K562 (cell line): ENCODE results near the gene TRAPPC1. TPM values are rescaled to one million over a fixed set of nuclear protein-coding genes. Genes with fewer than 3 reads are reported as not detected.

Experiments used
- CEBPZ ChIP-seq: fragments of 150-350 bp; IDR thresholded peaks from 2 replicates; pipeline ENCODE4 v1.6.1; 2014; ENCODE audit warnings: low read depth, mild to moderate bottlenecking, low read length, borderline replicate concordance
- HMG20B ChIP-seq: fragments of 250-450 bp; sonication (Bioruptor Pico); IDR thresholded peaks from 2 replicates; pipeline ENCODE4 v1.5.0; 2021; ENCODE audit warnings: mild to moderate bottlenecking
- HSF4 ChIP-seq: fragments of 250-450 bp; sonication (Bioruptor Pico); IDR thresholded peaks from 2 replicates; pipeline ENCODE4 v2.1.2; 2022; ENCODE audit warnings: mild to moderate bottlenecking, moderate library complexity, borderline replicate concordance
- LCOR ChIP-seq: sonication (generic); formaldehyde crosslinking; IDR thresholded peaks from 2 replicates; pipeline ENCODE4 v1.8.0; 2022; ENCODE audit warnings: mild to moderate bottlenecking, missing genetic modification reagents
- MTA1 ChIP-seq: fragments of 450-650 bp; IDR thresholded peaks from 2 replicates; pipeline ENCODE4 v1.6.1; 2017; ENCODE audit warnings: borderline replicate concordance
- PATZ1 ChIP-seq: fragments of 250-450 bp; sonication (Bioruptor Pico); IDR thresholded peaks from 2 replicates; pipeline ENCODE4 v1.5.0; 2020; ENCODE audit warnings: mild to moderate bottlenecking, borderline replicate concordance
- POLR2H ChIP-seq: IDR thresholded peaks from 2 replicates; pipeline ENCODE4 v1.6.1; 2016; ENCODE audit warnings: missing genetic modification characterization, low read depth, mild to moderate bottlenecking, control low read depth, missing compliant biosample characterization, moderate library complexity
- RAD51 ChIP-seq: fragments of 450-650 bp; IDR thresholded peaks from 2 replicates; pipeline ENCODE4 v1.7.1; 2016; ENCODE audit warnings: low read depth, mild to moderate bottlenecking, borderline replicate concordance
- RFX7 ChIP-seq: fragments of 250-450 bp; sonication (Bioruptor Pico); IDR thresholded peaks from 2 replicates; pipeline ENCODE4 v1.5.1; 2021; ENCODE audit warnings: mild to moderate bottlenecking
- SIRT6 ChIP-seq: IDR thresholded peaks from one replicate; pipeline ENCODE4 v1.6.1; 2012; ENCODE audit warnings: low read depth, mild to moderate bottlenecking, control low read depth, inconsistent platforms, low read length, moderate library complexity
- SREBF2 ChIP-seq: sonication (generic); formaldehyde crosslinking; IDR thresholded peaks from 2 replicates; pipeline ENCODE4 v1.4.0; 2020; ENCODE audit warnings: mild to moderate bottlenecking, missing genetic modification reagents
- XRCC5 ChIP-seq: fragments of 200-400 bp; formaldehyde crosslinking; IDR thresholded peaks from 2 replicates; pipeline ENCODE4 v1.6.1; 2017; ENCODE audit warnings: low read depth, mild to moderate bottlenecking, low read length
- ZMIZ1 ChIP-seq, 2 experiments: fragments of 150-350 bp in 1 of 2; IDR thresholded peaks; 2 replicates each; pipeline ENCODE4 v1.6.1; 2012 to 2016; ENCODE audit warnings: low read depth in 2 of 2, low read length in 2 of 2, mild to moderate bottlenecking in 1 of 2, moderate library complexity in 1 of 2
- ZNF518B ChIP-seq: fragments of 250-450 bp; sonication (Bioruptor Pico); IDR thresholded peaks from 2 replicates; pipeline ENCODE4 v1.5.0; 2021; ENCODE audit warnings: mild to moderate bottlenecking, moderate library complexity
- polyA plus RNA-seq, 8 experiments: library from polyadenylated mRNA; depleted of rRNA in 4 of 8; stranded (reverse) in 5 of 8; unstranded in 3 of 8; fragments of >200 nt; fragmentation: Nextera tagmentation in 2 of 8; fragmentation: Illumina TruSeq in 1 of 8; extraction: Ambion mirVana in 2 of 8; extraction: Trizol in 1 of 8; gene quantifications; 2 replicates each; pipeline versions ENCODE4 v1.2.1 to v1.2.3, GENCODE V29; 2011 to 2014; ENCODE audit warnings: inconsistent platforms in 1 of 8, missing spikeins in 1 of 8
- total RNA-seq, 7 experiments: library from RNA; depleted of rRNA in 6 of 7; stranded (reverse); fragments of >200 nt in 6 of 7; fragmentation: Illumina TruSeq in 2 of 7; extraction: Trizol in 2 of 7; gene quantifications; 2 replicates each; pipeline versions ENCODE4 v1.2.1 to v1.2.3, GENCODE V29; 2011 to 2021; ENCODE audit warnings: low replicate concordance in 1 of 7

TRAPPC1 gene
- total and polyA plus RNA-seq, 9 of the 15 experiments (the other 6 are each of a cell fraction or from before 2014, with no cell fraction given), result 11.7 to 82.8 (median 36.2) TPM

- TF ChIP-seq PATZ1 (CRISPR knock-in tag) (no peak), MTA1 (no peak), XRCC5 (no peak), ZNF518B (CRISPR knock-in tag) (no peak), SIRT6 (no peak), SREBF2 (CRISPR knock-in tag) (no peak), LCOR (CRISPR knock-in tag) (peak; percentile 90), CEBPZ (no peak), RFX7 (CRISPR knock-in tag) (no peak), HMG20B (CRISPR knock-in tag) (no peak), HSF4 (CRISPR knock-in tag) (no peak), RAD51 (peak; percentile 81), ZMIZ1 (IDR thresholded peaks at IDR 0.05; ENCODE audit: low read depth in 2 of 2, low read length in 2 of 2) (no peak), POLR2H (no peak)
Measured at GRCh38 chr17:7915611-7916384, 15.9 kb downstream of the TRAPPC1 start, which contains the start of gene RNF227 (continued).
